AG09319 (cell line): ENCODE data around the gene BBS9.
A peak's percentile ranks its signal among the peaks of the same experiment; 100 is the strongest.
"Not testable (repeated sequence)": the region's sequence is repeated elsewhere in the genome, so short reads cannot be mapped to it uniquely, and the experiment has no call there.

ENCODE experiments used
- DNase-seq: peaks from one replicate; pipeline ENCODE4 v3.0.0-alpha.2; 2010; ENCODE audit warnings: low read depth; ENCODE audit errors: extremely low read depth
- CTCF ChIP-seq: IDR thresholded peaks from 2 replicates; pipeline ENCODE4 v1.5.1; 2011; ENCODE audit warnings: low read depth, mild to moderate bottlenecking, inconsistent platforms, low read length, moderate library complexity

The BBS9 gene

GRCh38 chr7:33091641-33092191, 37.6 kb upstream of the BBS9 start:
- no peak for TF ChIP-seq CTCF
- no peak for DNase-seq

GRCh38 chr7:33093266-33093665, 36.1 kb upstream of the BBS9 start:
- TF ChIP-seq CTCF = no peak
- DNase-seq = no peak

GRCh38 chr7:33094745-33095275, 34.6 kb upstream of the BBS9 start:
- DNase-seq = not testable (repeated sequence)

GRCh38 chr7:33099154-33099940, 30.0 kb upstream of the BBS9 start:
- TF ChIP-seq CTCF = no peak
- DNase-seq = no peak

- no peak for DNase-seq
- TF ChIP-seq CTCF = no peak
Measured at GRCh38 chr7:33100770-33101169, 28.6 kb upstream of the BBS9 start.

- no peak for TF ChIP-seq CTCF
- no peak for DNase-seq
Measured at GRCh38 chr7:33101906-33102305, 27.5 kb upstream of the BBS9 start.

GRCh38 chr7:33107136-33108066, 22.0 kb upstream of the BBS9 start:
- peak; percentile 39 for TF ChIP-seq CTCF
- peak; percentile 11 for DNase-seq
